ENCODE results near the gene NAA40.

The NAA40 gene

GRCh38 chr11:63974259-63975143 is 35.7 kb downstream of the NAA40 start, which contains the start of gene COX8A (continued):
- TF ChIP-seq ZBTB17 (tag by site-specific recombination; IDR thresholded peaks at IDR 0.05), result peak; percentile 11; the same call in 1 of the 2 replicates
- TF ChIP-seq ZNF114 (tag by site-specific recombination; IDR thresholded peaks at IDR 0.05), result no peak
- TF ChIP-seq PRDM2 (tag by site-specific recombination; IDR thresholded peaks at IDR 0.05; ENCODE audit: borderline replicate concordance), result no peak
- TF ChIP-seq ZNF433 (tag by site-specific recombination; IDR thresholded peaks at IDR 0.05; ENCODE audit: low read depth), result no peak
- no peak for TF ChIP-seq ZBTB49 (tag by site-specific recombination; IDR thresholded peaks at IDR 0.05; ENCODE audit: low read depth)
- TF ChIP-seq ZNF341 (tag by site-specific recombination; IDR thresholded peaks at IDR 0.05; ENCODE audit: low read depth), result peak; percentile 41
- peak; percentile 85 for TF ChIP-seq YY1 (tag by site-specific recombination; IDR thresholded peaks at IDR 0.05)
- TF ChIP-seq TRIM28 (IDR thresholded peaks at IDR 0.05; ENCODE audit: borderline replicate concordance, low read length), result no peak
- peak; percentile 97 for TF ChIP-seq BCL11B (tag by site-specific recombination; IDR thresholded peaks at IDR 0.05; ENCODE audit: low read depth)
- no peak for TF ChIP-seq ZNF311 (tag by site-specific recombination; IDR thresholded peaks at IDR 0.05; ENCODE audit: borderline replicate concordance)
- TF ChIP-seq ZNF362 (tag by site-specific recombination; IDR thresholded peaks at IDR 0.05), result no peak
- TF ChIP-seq ZBTB8A (tag by site-specific recombination; IDR thresholded peaks at IDR 0.05), result peak; percentile 22
- TF ChIP-seq ZNF707 (tag by site-specific recombination; IDR thresholded peaks at IDR 0.05), result no peak
- 0 out of 2 replicates have a peak, but pooled peaks have one; percentile 71 for TF ChIP-seq ZSCAN5A (tag by site-specific recombination; IDR thresholded peaks at IDR 0.05)
- no peak for TF ChIP-seq AEBP2 (tag by site-specific recombination; IDR thresholded peaks at IDR 0.05; ENCODE audit: borderline replicate concordance)
- no peak for TF ChIP-seq GLI2 (tag by site-specific recombination; IDR thresholded peaks at IDR 0.05; ENCODE audit: borderline replicate concordance, low read depth)
- TF ChIP-seq ZBTB48 (tag by site-specific recombination; IDR thresholded peaks at IDR 0.05), result peak; percentile 20; the same call in 1 of the 2 replicates
- TF ChIP-seq KLF8 (tag by site-specific recombination; IDR thresholded peaks at IDR 0.05), result peak; percentile 49
- peak; percentile 61; the same call in 1 of the 2 replicates for TF ChIP-seq ZBTB7A (tag by site-specific recombination; IDR thresholded peaks at IDR 0.05; ENCODE audit: low read depth)
- no peak for TF ChIP-seq ZNF423 (tag by site-specific recombination; IDR thresholded peaks at IDR 0.05)
- peak; percentile 94 for TF ChIP-seq ZNF121 (tag by site-specific recombination; IDR thresholded peaks at IDR 0.05)
- no peak for TF ChIP-seq ZSCAN18 (tag by site-specific recombination; IDR thresholded peaks at IDR 0.05)
- no peak for TF ChIP-seq ZNF664 (tag by site-specific recombination; IDR thresholded peaks at IDR 0.05)
- TF ChIP-seq ZNF394 (tag by site-specific recombination; IDR thresholded peaks at IDR 0.05; ENCODE audit: borderline replicate concordance), result peak; percentile 34; the same call in 1 of the 2 replicates
- TF ChIP-seq ZNF555 (tag by site-specific recombination; conservative IDR thresholded peaks at IDR 0.05), result no peak

Measured in HEK293 (cell line).